Keratinocyte (primary cell): ENCODE data around the gene RPS16.

Source experiments
- CTCF ChIP-seq, 3 experiments: IDR thresholded peaks in 1 of 3; conservative IDR thresholded peaks in 1 of 3; optimal IDR thresholded peaks in 1 of 3; 2 replicates in 2 of 3; 3 replicates in 1 of 3; pipeline versions ENCODE3 to v1.5.1; 2011; ENCODE audit warnings: low read length in 3 of 3, mild to moderate bottlenecking in 3 of 3, moderate library complexity in 2 of 3, control low read depth in 1 of 3, inconsistent platforms in 1 of 3; ENCODE audit not compliant: insufficient read depth in 2 of 3; ENCODE audit errors: extremely low read depth in 1 of 3
- EZH2 ChIP-seq: IDR thresholded peaks from one replicate; pipeline ENCODE4 v1.6.1; 2012; ENCODE audit warnings: inconsistent platforms, mild to moderate bottlenecking, low read length, moderate library complexity

GRCh38 chr19:39410831-39411080 lies 25.0 kb downstream of the RPS16 start:
- TF ChIP-seq CTCF (optimal IDR thresholded peaks at IDR 0.05 in 1 of 3, IDR thresholded peaks at IDR 0.05 in 1 of 3, conservative IDR thresholded peaks at IDR 0.05 in 1 of 3; ENCODE audit: extremely low read depth in 1 of 3, insufficient read depth in 2 of 3, low read length in 3 of 3): no peak
- TF ChIP-seq EZH2: no peak
